ENCODE results near the gene STRIT1. TPM values are rescaled to one million over a fixed set of nuclear protein-coding genes. Genes with fewer than 3 reads are reported as not detected.

STRIT1 gene
- total RNA-seq, 2 donors from 2014 or later, result 4.9 TPM; not detected in 1

- TF ChIP-seq POLR2A (IDR thresholded peaks at IDR 0.05), result no peak
- no peak for TF ChIP-seq CTCF (IDR thresholded peaks at IDR 0.05)
- no peak for TF ChIP-seq POLR2AphosphoS5 (IDR thresholded peaks at IDR 0.05)
- Histone ChIP-seq H3K4me3 (no peak overlapping the region), H3K36me3 (no peaks in the 10 kb centered on the region), H3K4me1 (replicated peaks) (no peaks in the 10 kb centered on the region), H3K27me3 (replicated peaks; ENCODE audit: insufficient read depth) (no peaks in the 10 kb centered on the region), H3K27ac (no peak overlapping the region), H3K9me3 (no peaks in the 10 kb centered on the region)
- intact Hi-C loops (cut with DNase I), result no loop called here
- no peak for DNase-seq (ENCODE audit: low spot score)
- 50% methylated on average over 2 of the region's 2 CpGs for WGBS
Observed at GRCh38 chr3:155252021-155252420, 41.5 kb downstream of the STRIT1 start.

DNA sequence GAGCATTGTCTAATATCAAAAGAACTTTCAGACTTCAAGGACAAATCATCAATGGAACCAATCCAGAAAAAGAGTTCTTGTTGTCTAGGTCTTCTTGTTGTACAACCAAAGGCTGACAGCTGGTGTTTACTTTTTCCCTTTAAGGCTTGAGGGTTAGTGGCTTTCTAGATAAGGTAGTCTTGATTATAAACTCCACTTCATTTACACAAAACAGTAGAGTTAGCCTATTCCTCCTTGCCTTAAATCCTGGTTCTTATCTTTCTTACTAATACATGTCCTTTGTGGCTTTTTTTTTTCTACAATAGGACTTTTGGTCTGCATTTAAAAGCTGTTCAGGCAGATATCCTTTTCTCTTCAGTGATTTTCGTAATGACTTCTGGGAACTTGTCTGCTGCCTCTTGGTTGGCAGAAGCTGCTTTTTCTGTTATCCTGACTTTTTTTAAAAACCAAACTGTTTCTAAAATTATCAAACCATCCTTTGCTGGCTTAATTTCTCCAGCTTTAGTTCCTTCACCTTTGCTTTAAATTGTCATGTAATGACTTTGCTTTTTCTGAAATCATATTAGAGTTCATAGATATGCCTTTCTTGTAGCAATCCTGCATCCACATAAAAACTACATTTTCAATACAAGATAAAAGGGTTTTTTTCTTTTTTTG lies 44.8 kb downstream of the STRIT1 start:
- DNase-seq (ENCODE audit: low spot score), result no peak
- H3K4me1 ChIP-seq (replicated peaks), result no peaks in the 10 kb centered on the region
- 89% methylated on average over 1 of the region's 1 CpG for WGBS
- no peaks in the 10 kb centered on the region for H3K9me3 ChIP-seq
- H3K36me3 ChIP-seq, result no peaks in the 10 kb centered on the region
- H3K4me3 ChIP-seq, result no peak overlapping the region
- intact Hi-C loops (cut with DNase I), result no loop called here
- H3K27me3 ChIP-seq (replicated peaks; ENCODE audit: insufficient read depth), result no peaks in the 10 kb centered on the region
- TF ChIP-seq POLR2A (IDR thresholded peaks at IDR 0.05) (no peak), CTCF (IDR thresholded peaks at IDR 0.05) (no peak), POLR2AphosphoS5 (IDR thresholded peaks at IDR 0.05) (no peak)
- no peak overlapping the region for H3K27ac ChIP-seq

- H3K36me3 ChIP-seq, result no peaks in the 10 kb centered on the region
- H3K27me3 ChIP-seq (replicated peaks; ENCODE audit: insufficient read depth), result no peaks in the 10 kb centered on the region
- no peaks in the 10 kb centered on the region for H3K4me1 ChIP-seq (replicated peaks)
- no peak overlapping the region for H3K27ac ChIP-seq
- intact Hi-C loops (cut with DNase I), result no loop called here
- DNase-seq (ENCODE audit: low spot score), result no peak
- H3K9me3 ChIP-seq, result no peaks in the 10 kb centered on the region
- TF ChIP-seq POLR2AphosphoS5 (IDR thresholded peaks at IDR 0.05) (no peak), CTCF (IDR thresholded peaks at IDR 0.05) (no peak), POLR2A (IDR thresholded peaks at IDR 0.05) (no peak)
- H3K4me3 ChIP-seq, result no peak overlapping the region
- 72% methylated on average over 3 of the region's 3 CpGs for WGBS
Observed at GRCh38 chr3:155244699-155245098, 48.8 kb downstream of the STRIT1 start.

- Histone ChIP-seq H3K27me3 (replicated peaks; ENCODE audit: insufficient read depth) (no peaks in the 10 kb centered on the region), H3K36me3 (no peaks in the 10 kb centered on the region), H3K9me3 (no peaks in the 10 kb centered on the region), H3K27ac (no peak overlapping the region), H3K4me3 (no peak overlapping the region), H3K4me1 (replicated peaks) (no peaks in the 10 kb centered on the region)
- 68% methylated on average over 1 of the region's 1 CpG for WGBS
- TF ChIP-seq POLR2AphosphoS5 (IDR thresholded peaks at IDR 0.05) (no peak), CTCF (IDR thresholded peaks at IDR 0.05) (no peak), POLR2A (IDR thresholded peaks at IDR 0.05) (no peak)
- intact Hi-C loops (cut with DNase I), result no loop called here
- DNase-seq (ENCODE audit: low spot score), result no peak
Observed at GRCh38 chr3:155244216-155244615, 49.3 kb downstream of the STRIT1 start.

- Histone ChIP-seq H3K4me3 (no peak overlapping the region), H3K27me3 (replicated peaks; ENCODE audit: insufficient read depth) (no peaks in the 10 kb centered on the region), H3K4me1 (replicated peaks) (no peaks in the 10 kb centered on the region), H3K27ac (no peak overlapping the region), H3K9me3 (no peaks in the 10 kb centered on the region), H3K36me3 (no peaks in the 10 kb centered on the region)
- 93% methylated on average over 2 of the region's 2 CpGs for WGBS
- TF ChIP-seq CTCF (IDR thresholded peaks at IDR 0.05) (no peak), POLR2AphosphoS5 (IDR thresholded peaks at IDR 0.05) (no peak), POLR2A (IDR thresholded peaks at IDR 0.05) (no peak)
- intact Hi-C loops (cut with DNase I), result no loop called here
- no peak for DNase-seq (ENCODE audit: low spot score)
Observed at GRCh38 chr3:155243512-155243921, 50.0 kb downstream of the STRIT1 start.
